ENCODE results near the gene GSDMA.

GRCh38 chr17:39943702-39944392, 19.0 kb upstream of the GSDMA start:
- no peak for TF ChIP-seq MEF2A (IDR thresholded peaks at IDR 0.05; ENCODE audit: insufficient read depth, low read depth, low read length)
- no peak for TF ChIP-seq CTCF (IDR thresholded peaks at IDR 0.05 in 2 of 3, conservative IDR thresholded peaks at IDR 0.05 in 1 of 3; ENCODE audit: control insufficient read depth in 2 of 3, extremely low read depth in 1 of 3, insufficient read depth in 1 of 3, low read depth in 3 of 3, low read length in 3 of 3)
- no peak for TF ChIP-seq SUZ12 (IDR thresholded peaks at IDR 0.05; ENCODE audit: unreplicated experiment)
- TF ChIP-seq JUND (IDR thresholded peaks at IDR 0.05; ENCODE audit: low read depth, low read length), result no peak

Data from GM12878 (cell line).